HAP-1 (cell line): ENCODE data around the gene ZFR2.

Experiments
- DNase-seq, 2 experiments: peaks; one replicate each; pipeline ENCODE4 v3.0.0-alpha.2; 2016 to 2020; ENCODE audit warnings: low spot score in 2 of 2
- H3K27me3 ChIP-seq: fragments of 250-450 bp; sonication (Bioruptor Pico); 2 replicates; pipeline ENCODE4 v1.5.1; 2020; ENCODE audit warnings: low read depth, mild to moderate bottlenecking, moderate library complexity
- H3K36me3 ChIP-seq: fragments of 250-450 bp; sonication (Bioruptor Pico); replicated peaks from 2 replicates; pipeline ENCODE4 v1.5.1; 2020; ENCODE audit warnings: mild to moderate bottlenecking
- H3K4me1 ChIP-seq: fragments of 250-450 bp; sonication (Bioruptor Pico); 2 replicates; pipeline ENCODE4 v1.5.1; 2020; ENCODE audit warnings: mild to moderate bottlenecking
- H3K4me3 ChIP-seq: fragments of 250-450 bp; sonication (Bioruptor Pico); 2 replicates; pipeline ENCODE4 v1.5.1; 2020; ENCODE audit warnings: mild to moderate bottlenecking, moderate library complexity
- H3K9me3 ChIP-seq: fragments of 250-450 bp; sonication (Bioruptor Pico); 2 replicates; pipeline ENCODE4 v1.5.1; 2020; ENCODE audit warnings: mild to moderate bottlenecking, moderate library complexity
- in situ Hi-C: fragments of 300-500 bp; cut with MboI; formaldehyde crosslinking; loops from 3 replicates; pipeline ENCODE4 v1.14.3; 2020; ENCODE audit warnings: low sequenced_read_pairs, inconsistent platforms, mixed read lengths

ZFR2 gene

GRCh38 chr19:3808420-3809143 is 60.3 kb downstream of the ZFR2 start:
- Histone ChIP-seq H3K36me3 (no peaks in the 10 kb centered on the region), H3K4me3 (no peak overlapping the region), H3K27me3 (no peaks in the 10 kb centered on the region), H3K9me3 (no peaks in the 10 kb centered on the region), H3K4me1 (no peaks in the 10 kb centered on the region)
- no peak for DNase-seq
- in situ Hi-C loops, result no loop called here

- H3K36me3 ChIP-seq, result no peaks in the 10 kb centered on the region
- H3K9me3 ChIP-seq, result no peaks in the 10 kb centered on the region
- DNase-seq, result no peak
- H3K27me3 ChIP-seq, result no peaks in the 10 kb centered on the region
- in situ Hi-C loops, result no loop called here
- H3K4me3 ChIP-seq, result no peak overlapping the region
- no peaks in the 10 kb centered on the region for H3K4me1 ChIP-seq
Measured at GRCh38 chr19:3807574-3808354, 61.1 kb downstream of the ZFR2 start.

DNA sequence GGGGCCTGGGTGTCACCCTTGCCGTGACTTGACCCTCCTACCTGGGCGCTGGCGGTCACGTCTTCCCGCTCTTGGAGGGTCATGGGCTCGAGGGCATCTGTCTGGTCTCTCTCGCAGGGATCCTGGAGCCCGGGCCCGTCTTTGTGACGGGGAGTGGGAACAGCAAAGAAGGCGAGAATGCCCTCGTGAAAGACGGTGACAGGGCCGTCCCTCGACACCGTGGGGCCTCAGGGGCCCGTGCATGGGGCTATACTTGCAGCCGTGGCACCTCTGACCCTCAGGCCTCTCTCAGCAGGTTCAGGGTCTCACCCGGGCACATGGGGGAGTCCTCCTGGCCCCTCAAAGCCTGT is 61.7 kb downstream of the ZFR2 start:
- H3K4me1 ChIP-seq, result no peaks in the 10 kb centered on the region
- peaks cover under 1% of the 10 kb centered on the region; the same call in 1 of the 2 replicates for H3K27me3 ChIP-seq
- no peak overlapping the region for H3K4me3 ChIP-seq
- no peaks in the 10 kb centered on the region for H3K9me3 ChIP-seq
- DNase-seq, result no peak
- no peaks in the 10 kb centered on the region for H3K36me3 ChIP-seq
- in situ Hi-C loops, result no loop called here

DNA sequence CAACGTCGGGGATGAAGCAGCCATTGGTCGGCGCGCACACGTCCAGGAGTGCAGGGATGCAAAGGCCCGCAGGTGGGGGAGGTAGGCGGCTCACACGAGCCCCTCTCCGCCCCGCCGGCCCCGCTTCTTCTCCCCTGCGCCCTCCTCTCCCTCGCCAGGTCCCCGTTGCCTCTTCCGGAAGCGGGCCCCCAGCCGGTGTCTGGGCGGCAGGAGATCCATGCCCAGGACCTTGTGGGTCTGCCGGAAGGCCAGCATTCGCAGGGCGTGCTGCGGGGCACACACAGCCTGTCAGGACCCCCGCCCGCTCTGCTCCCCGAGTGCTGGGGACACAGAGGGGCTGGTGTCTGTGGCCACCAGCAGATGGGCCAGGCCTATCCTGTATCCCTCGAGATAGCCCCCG is 63.0 kb downstream of the ZFR2 start:
- in situ Hi-C loops, result no loop called here

DNA sequence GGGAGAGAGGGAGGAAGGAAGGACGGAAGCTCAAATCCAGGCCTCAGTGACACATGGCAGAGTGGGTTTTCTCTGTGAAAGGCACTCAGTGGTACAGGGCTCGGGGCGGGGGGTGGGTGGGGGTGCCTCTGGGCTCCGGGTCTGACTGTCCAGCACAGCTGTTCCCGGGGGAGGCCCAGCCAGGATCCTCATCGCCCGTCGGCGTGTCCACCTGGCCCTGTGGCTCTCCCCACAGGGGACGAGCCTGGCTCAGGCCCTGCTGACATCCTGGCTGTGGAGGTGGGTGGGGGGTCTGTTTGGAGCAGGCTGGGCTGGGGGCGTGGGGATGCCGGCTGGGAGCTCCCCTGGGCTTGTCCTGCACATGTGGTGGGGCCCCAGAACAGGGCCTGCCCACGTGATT is 64.4 kb downstream of the ZFR2 start:
- no peaks in the 10 kb centered on the region for H3K9me3 ChIP-seq
- no peak for DNase-seq
- H3K4me3 ChIP-seq, result no peak overlapping the region
- H3K27me3 ChIP-seq, result peaks cover 19% of the 10 kb centered on the region
- H3K4me1 ChIP-seq, result no peaks in the 10 kb centered on the region
- no peaks in the 10 kb centered on the region for H3K36me3 ChIP-seq
- in situ Hi-C loops, result no loop called here

More for the DNA sequence above, 63.0 kb downstream of the ZFR2 start:
- Histone ChIP-seq H3K36me3 (no peaks in the 10 kb centered on the region), H3K9me3 (no peaks in the 10 kb centered on the region), H3K4me1 (no peaks in the 10 kb centered on the region), H3K4me3 (no peak overlapping the region), H3K27me3 (peaks cover 11% of the 10 kb centered on the region)
- DNase-seq, result no peak

DNA sequence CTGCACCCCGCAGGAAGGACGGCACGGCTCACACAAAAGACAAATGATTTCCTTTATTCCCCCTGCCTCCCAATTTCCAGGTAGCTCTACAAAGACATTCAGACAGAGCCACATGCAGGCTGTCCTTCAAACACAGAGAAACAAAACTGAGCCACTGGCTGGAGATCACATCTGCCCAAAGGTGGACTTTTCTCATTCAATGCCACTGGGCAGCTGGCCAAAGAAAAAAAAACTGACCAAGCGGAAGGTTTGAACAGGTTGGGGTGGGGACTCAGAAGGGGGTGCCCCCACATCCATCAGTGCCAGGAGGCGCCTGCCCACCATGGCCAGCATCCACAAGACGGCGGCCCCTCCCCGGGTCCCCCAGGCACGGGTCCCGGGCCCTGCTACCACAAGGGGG is 64.9 kb downstream of the ZFR2 start:
- Histone ChIP-seq H3K9me3 (no peaks in the 10 kb centered on the region), H3K36me3 (no peaks in the 10 kb centered on the region), H3K27me3 (peaks cover 19% of the 10 kb centered on the region), H3K4me3 (no peak overlapping the region), H3K4me1 (no peaks in the 10 kb centered on the region)
- in situ Hi-C loops, result no loop called here
- DNase-seq, result no peak

- Histone ChIP-seq H3K27me3 (peaks cover 19% of the 10 kb centered on the region), H3K9me3 (no peaks in the 10 kb centered on the region), H3K4me1 (no peaks in the 10 kb centered on the region), H3K4me3 (no peak overlapping the region), H3K36me3 (no peaks in the 10 kb centered on the region)
- no peak for DNase-seq
- in situ Hi-C loops, result no loop called here
Measured at GRCh38 chr19:3803114-3803888, 65.5 kb downstream of the ZFR2 start.

DNA sequence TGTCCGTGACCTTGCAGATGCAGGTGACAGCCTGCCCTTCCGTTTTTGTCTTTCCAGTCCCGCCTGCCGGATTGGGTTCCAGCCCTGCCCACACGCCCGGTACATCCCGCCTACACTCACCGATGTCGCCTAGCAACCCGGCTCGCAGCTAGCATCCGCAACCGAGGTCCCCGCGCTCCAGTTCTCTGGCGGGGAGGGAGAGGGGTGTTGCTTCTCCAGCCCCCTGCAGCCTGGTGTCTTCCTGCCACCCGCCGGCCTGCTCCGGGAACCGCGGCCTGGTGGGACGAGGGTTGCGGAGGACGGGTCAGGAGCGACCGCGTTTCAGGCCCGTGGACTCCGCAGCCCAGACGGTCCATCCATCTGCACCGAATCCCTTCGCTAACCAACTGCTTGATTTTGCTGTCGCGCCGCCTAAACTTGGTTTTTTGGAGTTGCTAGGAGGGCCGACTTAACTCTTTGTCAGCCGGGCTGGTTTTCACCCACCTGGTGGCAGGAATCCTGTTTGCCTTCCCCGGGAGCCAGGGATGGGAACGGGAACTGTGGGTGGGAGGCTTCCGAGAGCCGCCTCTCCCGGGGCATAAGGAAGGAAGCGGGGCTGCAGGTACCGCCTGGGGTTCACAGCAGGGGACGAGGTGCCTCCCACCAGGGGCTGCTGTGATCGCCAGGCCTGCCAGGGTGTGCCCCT is 67.3 kb downstream of the ZFR2 start:
- Histone ChIP-seq H3K4me1 (no peaks in the 10 kb centered on the region), H3K4me3 (no peak overlapping the region), H3K27me3 (peaks cover 19% of the 10 kb centered on the region), H3K36me3 (no peaks in the 10 kb centered on the region), H3K9me3 (0 out of 2 replicates have a peak, but pooled peaks cover 3% of the 10 kb centered on the region)
- peak in 1 of 2 experiments; percentile 35 for DNase-seq
- in situ Hi-C loops, result no loop called here

DNA sequence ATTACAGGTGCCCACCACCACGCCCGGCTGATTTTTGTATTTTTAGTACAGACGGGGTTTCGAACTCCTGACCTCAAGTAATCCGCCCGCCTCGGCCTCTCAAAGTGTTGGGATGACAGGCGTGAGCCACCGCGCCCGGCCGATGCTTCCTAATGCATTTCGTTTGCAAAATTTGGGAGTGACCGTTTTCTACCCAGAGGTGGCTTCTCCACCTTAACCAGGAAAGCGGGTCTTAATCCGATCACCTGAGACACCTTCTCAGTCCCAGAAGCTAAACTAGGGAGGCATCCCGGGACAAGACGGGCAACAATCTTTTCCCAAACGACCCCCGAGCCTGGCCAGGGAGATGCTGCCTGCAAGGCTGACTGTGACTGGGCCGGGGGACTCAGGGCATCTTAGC is 67.8 kb downstream of the ZFR2 start:
- H3K9me3 ChIP-seq, result 0 out of 2 replicates have a peak, but pooled peaks cover 4% of the 10 kb centered on the region
- H3K27me3 ChIP-seq, result peaks cover 19% of the 10 kb centered on the region
- H3K4me1 ChIP-seq, result no peaks in the 10 kb centered on the region
- no peak for DNase-seq
- in situ Hi-C loops, result no loop called here
- H3K36me3 ChIP-seq, result no peaks in the 10 kb centered on the region
- no peak overlapping the region for H3K4me3 ChIP-seq

DNA sequence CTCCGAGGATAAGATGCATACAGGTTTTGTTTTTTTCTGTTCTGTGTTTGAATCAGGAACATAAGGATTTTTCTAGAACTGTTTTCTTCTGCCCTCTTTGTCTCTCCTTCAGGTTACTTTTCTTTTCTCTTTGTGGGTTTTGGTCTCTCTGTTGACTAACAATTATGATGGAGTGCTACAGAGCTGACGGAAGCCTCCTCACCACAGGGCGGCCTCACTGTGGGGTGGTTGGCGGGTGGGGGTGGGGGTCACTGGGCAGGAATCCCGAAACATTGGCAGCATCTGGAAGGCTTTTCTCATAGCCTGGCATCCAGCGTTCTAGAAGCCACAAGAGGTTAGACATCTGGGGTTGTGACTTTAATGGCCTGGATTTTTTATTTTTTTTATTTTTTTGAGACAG is 70.7 kb downstream of the ZFR2 start:
- H3K36me3 ChIP-seq, result no peaks in the 10 kb centered on the region
- in situ Hi-C loops, result no loop called here
- DNase-seq, result no peak
- H3K9me3 ChIP-seq, result peaks cover 8% of the 10 kb centered on the region; the same call in 1 of the 2 replicates
- H3K27me3 ChIP-seq, result peaks cover 19% of the 10 kb centered on the region
- no peaks in the 10 kb centered on the region for H3K4me1 ChIP-seq
- H3K4me3 ChIP-seq, result no peak overlapping the region

DNA sequence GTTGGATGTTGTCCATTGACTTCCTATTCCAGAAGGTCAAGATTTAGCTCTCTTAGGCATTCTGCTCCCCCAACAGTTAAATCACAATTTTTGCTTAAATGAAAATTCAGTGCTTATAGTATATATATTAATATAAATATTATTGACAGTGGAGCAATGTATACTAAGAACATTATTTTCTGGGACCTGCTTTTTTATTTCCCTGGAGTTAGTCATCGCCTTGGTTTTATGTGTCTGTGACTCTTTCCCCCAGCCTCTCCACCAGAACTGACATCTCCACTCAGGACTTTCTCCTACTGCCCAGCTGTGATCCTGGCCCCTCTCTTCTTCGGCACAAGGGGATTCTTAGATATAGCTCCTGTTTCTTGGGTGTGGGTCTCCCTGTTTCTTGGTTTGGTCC is 72.5 kb downstream of the ZFR2 start:
- Histone ChIP-seq H3K27me3 (peaks cover 13% of the 10 kb centered on the region), H3K9me3 (peaks cover 8% of the 10 kb centered on the region; the same call in 1 of the 2 replicates), H3K36me3 (no peaks in the 10 kb centered on the region), H3K4me1 (no peaks in the 10 kb centered on the region), H3K4me3 (no peak overlapping the region)
- in situ Hi-C loops, result no loop called here
- DNase-seq, result no peak

- no peak for DNase-seq
Measured at GRCh38 chr19:3793799-3794198, 75.0 kb downstream of the ZFR2 start.

GRCh38 chr19:3792114-3792513 is 76.7 kb downstream of the ZFR2 start:
- Histone ChIP-seq H3K4me3 (no peak overlapping the region), H3K4me1 (no peaks in the 10 kb centered on the region), H3K9me3 (peaks cover 8% of the 10 kb centered on the region; the same call in 1 of the 2 replicates), H3K36me3 (no peaks in the 10 kb centered on the region), H3K27me3 (no peaks in the 10 kb centered on the region)
- no peak for DNase-seq
- in situ Hi-C loops, result no loop called here

More at GRCh38 chr19:3793799-3794198, 75.0 kb downstream of the ZFR2 start:
- in situ Hi-C loops, result no loop called here
- H3K9me3 ChIP-seq, result peaks cover 8% of the 10 kb centered on the region; the same call in 1 of the 2 replicates
- H3K36me3 ChIP-seq, result no peaks in the 10 kb centered on the region
- H3K4me1 ChIP-seq, result no peaks in the 10 kb centered on the region
- H3K4me3 ChIP-seq, result no peak overlapping the region
- H3K27me3 ChIP-seq, result no peaks in the 10 kb centered on the region
